Ascending aorta (tissue), 2 donors: ENCODE measurements around the gene TRIP13. TPM values are rescaled to one million over a fixed set of nuclear protein-coding genes. Genes with fewer than 3 reads are reported as not detected.

Source experiments
- DNase-seq, 2 donors: peaks; one replicate each; pipeline ENCODE4 v3.0.0-alpha.2; 2019; ENCODE audit warnings: low spot score in 2 of 2
- H3K27ac ChIP-seq, 2 donors: fragments of 200-600 bp; sonication (generic); one replicate each; pipeline ENCODE4 v1.5.1; 2016 to 2017; ENCODE audit warnings: mild to moderate bottlenecking in 1 of 2
- H3K27me3 ChIP-seq: fragments of 200-600 bp; sonication (generic); one replicate; pipeline ENCODE4 v1.5.1; 2017
- H3K36me3 ChIP-seq, 2 donors: fragments of 200-600 bp; sonication (generic); one replicate each; pipeline ENCODE4 v1.5.1; 2016
- H3K4me1 ChIP-seq, 2 donors: fragments of 200-600 bp; sonication (generic); one replicate each; pipeline ENCODE4 v1.5.1; 2016 to 2017; ENCODE audit warnings: mild to moderate bottlenecking in 1 of 2
- H3K4me3 ChIP-seq, 2 donors: fragments of 200-600 bp; sonication (generic); one replicate each; pipeline ENCODE4 v1.5.1; 2016 to 2017; ENCODE audit warnings: mild to moderate bottlenecking in 1 of 2
- H3K9me3 ChIP-seq, 2 donors: fragments of 200-600 bp; sonication (generic); one replicate each; pipeline ENCODE4 v1.5.1; 2016
- intact Hi-C: fragments of 100-400 bp; cut with DNase I; formaldehyde crosslinking; loops from one replicate; pipeline ENCODE4 v1.15.1; 2023
- total RNA-seq: library from RNA; depleted of rRNA; stranded (reverse); fragments of >200 nt; gene quantifications from one replicate; pipeline ENCODE4 v1.1.0, GENCODE V29; 2016
- TF ChIP-seq, protein P1 (sequence below), 3 experiments: fragments of 200-600 bp in 2 of 3; fragments of 450-650 bp in 1 of 3; sonication (generic) in 2 of 3; IDR thresholded peaks; one replicate each; pipeline ENCODE4 v1.5.1; 2016 to 2019; ENCODE audit warnings: antibody characterized with exemption in 3 of 3, mild to moderate bottlenecking in 1 of 3, moderate library complexity in 1 of 3

The TRIP13 gene
- total RNA-seq, 1 donor from 2014 or later: not detected

DNA sequence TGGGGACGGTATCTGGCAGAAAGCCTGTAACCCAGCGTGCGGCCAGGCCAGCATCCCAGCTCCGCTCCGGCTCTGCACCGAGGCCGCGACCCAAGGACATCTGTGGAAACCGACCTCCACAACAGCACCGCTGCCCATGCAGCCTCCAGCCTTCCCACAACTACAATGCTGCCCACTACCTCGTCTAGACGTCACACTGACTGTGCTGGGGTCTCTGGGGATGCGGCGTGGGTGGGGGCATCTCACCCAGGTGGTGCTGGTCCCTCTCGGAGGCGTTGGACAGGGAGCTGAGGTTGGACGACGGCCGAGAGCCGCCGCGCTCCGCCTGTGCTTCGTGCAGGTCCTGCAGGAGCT, 27.5 kb upstream of the TRIP13 start:
- intact Hi-C loops: no loop called here
- no peak for DNase-seq
- no peak overlapping the region for H3K27ac ChIP-seq
- H3K9me3 ChIP-seq: no peaks in the 10 kb centered on the region
- H3K4me3 ChIP-seq: no peak overlapping the region
- H3K4me1 ChIP-seq: no peaks in the 10 kb centered on the region
- H3K36me3 ChIP-seq: peaks cover 71 to 75% of the 10 kb centered on the region in 2 donors
- TF ChIP-seq, protein P1, sequence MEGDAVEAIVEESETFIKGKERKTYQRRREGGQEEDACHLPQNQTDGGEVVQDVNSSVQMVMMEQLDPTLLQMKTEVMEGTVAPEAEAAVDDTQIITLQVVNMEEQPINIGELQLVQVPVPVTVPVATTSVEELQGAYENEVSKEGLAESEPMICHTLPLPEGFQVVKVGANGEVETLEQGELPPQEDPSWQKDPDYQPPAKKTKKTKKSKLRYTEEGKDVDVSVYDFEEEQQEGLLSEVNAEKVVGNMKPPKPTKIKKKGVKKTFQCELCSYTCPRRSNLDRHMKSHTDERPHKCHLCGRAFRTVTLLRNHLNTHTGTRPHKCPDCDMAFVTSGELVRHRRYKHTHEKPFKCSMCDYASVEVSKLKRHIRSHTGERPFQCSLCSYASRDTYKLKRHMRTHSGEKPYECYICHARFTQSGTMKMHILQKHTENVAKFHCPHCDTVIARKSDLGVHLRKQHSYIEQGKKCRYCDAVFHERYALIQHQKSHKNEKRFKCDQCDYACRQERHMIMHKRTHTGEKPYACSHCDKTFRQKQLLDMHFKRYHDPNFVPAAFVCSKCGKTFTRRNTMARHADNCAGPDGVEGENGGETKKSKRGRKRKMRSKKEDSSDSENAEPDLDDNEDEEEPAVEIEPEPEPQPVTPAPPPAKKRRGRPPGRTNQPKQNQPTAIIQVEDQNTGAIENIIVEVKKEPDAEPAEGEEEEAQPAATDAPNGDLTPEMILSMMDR (IDR thresholded peaks at IDR 0.05): no peak
- H3K27me3 ChIP-seq: no peaks in the 10 kb centered on the region

DNA sequence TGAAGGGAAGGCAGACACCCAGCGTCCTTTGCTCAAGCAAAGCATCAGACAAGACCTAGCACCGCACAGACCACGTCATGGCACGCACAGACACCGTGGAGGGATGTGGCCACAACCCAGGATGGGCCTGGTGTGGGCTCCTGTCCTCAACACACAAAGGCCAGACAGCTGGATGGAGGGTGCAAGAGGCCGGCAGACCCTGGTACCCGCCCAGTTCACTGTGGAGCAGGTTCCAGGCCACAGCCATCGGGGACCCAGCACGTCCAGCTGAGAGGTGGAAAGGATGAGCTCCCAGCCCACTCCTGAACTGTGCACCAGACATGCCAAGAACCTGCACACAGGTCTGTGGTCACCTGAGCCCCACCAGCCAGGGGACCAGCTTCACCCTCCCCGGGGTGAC, 26.9 kb upstream of the TRIP13 start:
- DNase-seq: no peak
- intact Hi-C loops: no loop called here
- H3K36me3 ChIP-seq: peaks cover 77 to 82% of the 10 kb centered on the region in 2 donors
- H3K4me3 ChIP-seq: no peak overlapping the region
- H3K9me3 ChIP-seq: no peaks in the 10 kb centered on the region
- H3K4me1 ChIP-seq: no peaks in the 10 kb centered on the region
- TF ChIP-seq, protein P1 (IDR thresholded peaks at IDR 0.05): no peak
- no peak overlapping the region for H3K27ac ChIP-seq
- no peaks in the 10 kb centered on the region for H3K27me3 ChIP-seq

DNA sequence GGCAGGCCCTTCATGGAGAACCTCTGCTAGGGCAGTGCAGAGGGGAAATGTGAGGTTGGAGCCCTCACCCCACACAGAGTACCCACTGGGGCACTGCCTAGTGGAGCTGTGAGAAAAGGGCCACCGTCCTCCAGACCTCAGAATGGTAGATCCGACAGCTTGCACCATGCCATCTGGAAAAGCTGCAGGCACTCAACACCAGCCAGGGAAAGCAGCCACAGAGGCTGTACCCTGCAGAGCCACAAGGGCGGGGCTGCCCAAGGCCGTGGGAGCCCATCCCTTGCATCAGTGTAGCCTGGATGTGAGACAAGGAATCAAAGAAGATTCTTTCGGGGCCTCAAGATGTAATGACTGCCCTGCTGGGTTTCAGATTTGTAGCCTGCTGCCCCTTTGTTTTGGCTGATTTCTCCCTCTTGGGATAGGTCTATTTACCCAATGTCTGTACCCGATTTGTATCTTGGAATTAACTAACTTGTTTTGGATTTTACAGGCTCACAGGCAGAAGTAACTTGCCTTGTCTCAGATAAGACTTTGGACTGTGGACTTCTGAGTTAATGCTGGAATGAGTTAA, 25.3 kb upstream of the TRIP13 start:
- Histone ChIP-seq H3K27me3 (no peaks in the 10 kb centered on the region), H3K36me3 (peaks cover 89 to 98% of the 10 kb centered on the region in 2 donors), H3K9me3 (no peaks in the 10 kb centered on the region), H3K4me1 (no peaks in the 10 kb centered on the region), H3K27ac (no peak overlapping the region), H3K4me3 (no peak overlapping the region)
- DNase-seq: no peak
- intact Hi-C loops: no loop called here
- TF ChIP-seq, protein P1 (IDR thresholded peaks at IDR 0.05): no peak

DNA sequence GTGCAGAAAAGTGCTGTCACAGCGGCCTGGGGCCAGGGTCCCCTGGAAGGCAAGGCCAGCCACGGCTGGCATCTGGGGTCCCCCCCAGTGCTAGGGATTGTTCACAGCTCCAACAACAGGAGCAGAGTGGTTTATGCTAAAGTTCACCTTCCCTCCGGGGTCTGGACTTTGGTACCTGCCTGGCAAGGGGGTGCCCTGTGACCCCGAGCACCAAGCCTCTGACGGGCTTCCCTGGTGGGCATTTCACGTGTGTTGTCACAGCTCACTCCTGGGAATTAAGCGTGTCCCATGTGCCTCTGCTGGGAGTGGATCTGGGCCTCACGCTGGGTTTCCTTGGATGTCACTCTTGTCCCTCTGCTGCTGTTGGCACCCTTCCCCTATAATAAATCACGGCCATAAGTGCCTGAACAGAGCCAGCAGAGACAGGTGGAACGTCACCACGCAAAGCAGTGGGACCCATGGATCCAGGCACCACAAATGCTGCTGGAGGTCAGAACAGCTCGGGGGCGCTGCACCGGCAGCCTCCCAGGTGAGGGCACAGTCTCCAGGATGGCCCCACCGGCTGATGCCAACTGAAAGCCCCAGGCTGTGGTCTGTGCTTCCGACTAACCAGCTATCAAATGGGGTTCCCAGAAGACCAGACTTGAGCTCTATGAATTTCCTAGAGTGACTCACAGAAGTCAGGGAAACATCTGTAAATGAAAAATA, 24.1 kb upstream of the TRIP13 start:
- no peak for DNase-seq
- Histone ChIP-seq H3K36me3 (peaks cover 91 to 92% of the 10 kb centered on the region in 2 donors), H3K4me3 (no peak overlapping the region), H3K9me3 (no peaks in the 10 kb centered on the region), H3K27ac (no peak overlapping the region), H3K27me3 (no peaks in the 10 kb centered on the region), H3K4me1 (no peaks in the 10 kb centered on the region)
- TF ChIP-seq, protein P1 (IDR thresholded peaks at IDR 0.05): no peak
- intact Hi-C loops: no loop called here

DNA sequence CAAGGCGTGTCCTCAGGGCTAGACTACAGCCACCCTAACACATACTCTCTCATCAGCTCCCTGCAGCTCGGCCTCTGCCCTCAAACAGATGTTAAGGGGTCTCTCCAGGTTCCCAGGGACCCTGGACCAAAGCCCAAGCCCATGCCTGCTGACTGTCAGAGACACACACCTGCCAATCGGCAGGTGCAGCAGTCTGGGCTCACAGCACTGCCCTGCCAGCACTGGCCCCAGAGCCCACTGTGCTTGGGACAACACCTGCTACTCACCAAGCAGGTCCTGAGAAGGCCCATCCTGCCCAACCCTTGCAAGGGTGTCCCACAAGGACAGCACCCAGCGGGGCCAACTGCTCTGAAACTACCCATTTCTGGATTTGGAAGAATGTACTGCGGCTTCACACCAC, 21.7 kb upstream of the TRIP13 start:
- no peak overlapping the region for H3K27ac ChIP-seq
- no peak overlapping the region for H3K4me3 ChIP-seq
- no peaks in the 10 kb centered on the region for H3K27me3 ChIP-seq
- DNase-seq: no peak
- no peaks in the 10 kb centered on the region for H3K9me3 ChIP-seq
- TF ChIP-seq, protein P1 (IDR thresholded peaks at IDR 0.05): no peak
- no peaks in the 10 kb centered on the region for H3K4me1 ChIP-seq
- intact Hi-C loops: no loop called here
- H3K36me3 ChIP-seq: peaks cover 87 to 91% of the 10 kb centered on the region in 2 donors
